HCT116 (cell line): ENCODE results near the gene GFPT2. TPM values are rescaled to one million over a fixed set of nuclear protein-coding genes. Genes with fewer than 3 reads are reported as not detected.

Source experiments
- ATAC-seq: fragments of 200-7000 bp; cut with Tn5 transposase; 2 replicates; pipeline ENCODE4 v1.9.1; 2020; ENCODE audit warnings: mild to moderate bottlenecking, moderate library complexity
- BruUV-seq: library from RNA; stranded (reverse); fragments of 400-500 nt; replicated peaks from 2 replicates; lab custom pipeline; 2021; lab: Mats Ljungman, UMichigan
- CTCF ChIA-PET: fragments of 300-600 bp; sonication (Branson Sonifier 250); formaldehyde crosslinking; loops from one replicate; lab custom pipeline; 2021; ENCODE audit warnings: antibody characterized with exemption; lab: Charles Lee
- POLR2A ChIA-PET: fragments of 300-600, 350-600 bp; sonication (Branson Sonifier 250); formaldehyde crosslinking; loops from one replicate; lab custom pipeline; 2021; ENCODE audit warnings: antibody characterized with exemption; lab: Charles Lee
- RAD21 ChIA-PET, 2 experiments: fragments of 300-600 bp; sonication (Branson Sonifier 250); formaldehyde crosslinking; loops; one replicate each; lab custom pipeline; 2023; ENCODE audit warnings: low total read pairs in 2 of 2; ENCODE audit not compliant: uncharacterized antibody in 2 of 2, unreplicated experiment in 2 of 2, low non-redundant PET in 1 of 2; lab: Charles Lee
- DNase-seq: peaks from one replicate; pipeline ENCODE4 v3.0.0-alpha.2; 2010; ENCODE audit warnings: low read depth, low spot score
- H2AFZ ChIP-seq: fragments of 200-600 bp; shearing (Covaris generic), sonication (generic); 2 replicates; pipeline ENCODE4 v1.6.1; 2017; ENCODE audit warnings: low read depth, mixed run types, mixed read lengths, antibody characterized with exemption, low read length; ENCODE audit not compliant: poor library complexity, severe bottlenecking
- H3K27ac ChIP-seq: 2 replicates; pipeline ENCODE4 v1.5.1; 2012; ENCODE audit warnings: low read depth, low read length
- H3K27me3 ChIP-seq: fragments of 200-600 bp; sonication (generic); 2 replicates; pipeline ENCODE4 v1.6.1; 2016; ENCODE audit warnings: mixed run types, low read length, mixed read lengths; ENCODE audit not compliant: insufficient read depth
- H3K36me3 ChIP-seq, 2 experiments: fragments of 200-500 bp in 1 of 2; fragments of 200-600 bp in 1 of 2; sonication (Bioruptor generic) in 1 of 2; sonication (generic) in 1 of 2; 2 replicates each; pipeline versions ENCODE4 v1.5.1 to v1.6.1; 2014 to 2016; ENCODE audit warnings: low read length in 2 of 2, inconsistent platforms in 1 of 2, mixed read lengths in 1 of 2, mixed run types in 1 of 2; ENCODE audit not compliant: insufficient read depth in 2 of 2, control insufficient read depth in 1 of 2
- H3K4me1 ChIP-seq, 2 experiments: fragments of 200-600 bp in 1 of 2; sonication (generic) in 1 of 2; 2 replicates each; pipeline versions ENCODE4 v1.5.1 to v1.6.1; 2012 to 2017; ENCODE audit warnings: low read length in 2 of 2, inconsistent platforms in 1 of 2, mild to moderate bottlenecking in 1 of 2, mixed read lengths in 1 of 2, mixed run types in 1 of 2, moderate library complexity in 1 of 2; ENCODE audit not compliant: insufficient read depth in 2 of 2, control insufficient read depth in 1 of 2
- H3K4me2 ChIP-seq: fragments of 200-600 bp; sonication (generic); 2 replicates; pipeline ENCODE4 v1.6.1; 2017; ENCODE audit warnings: mixed run types, low read length, mixed read lengths
- H3K4me3 ChIP-seq, 2 experiments: fragments of 200-600 bp in 1 of 2; sonication (generic) in 1 of 2; replicated peaks in 1 of 2; 2 replicates each; pipeline ENCODE4 v1.5.1; 2011 to 2016; ENCODE audit warnings: low read length in 2 of 2, control low read depth in 1 of 2, low read depth in 1 of 2, mild to moderate bottlenecking in 1 of 2, mixed read lengths in 1 of 2, mixed run types in 1 of 2
- H3K79me2 ChIP-seq: fragments of 200-600 bp; sonication (generic); 2 replicates; pipeline ENCODE4 v1.6.1; 2017; ENCODE audit warnings: mild to moderate bottlenecking, mixed run types, low read length, moderate library complexity, mixed read lengths; ENCODE audit not compliant: insufficient read depth
- H3K9ac ChIP-seq: fragments of 200-600 bp; sonication (generic); 2 replicates; pipeline ENCODE4 v1.6.1; 2016; ENCODE audit warnings: low read length, mixed read lengths
- H3K9me2 ChIP-seq: fragments of 200-600 bp; sonication (generic), shearing (Covaris generic); 2 replicates; pipeline ENCODE4 v1.6.1; 2017; ENCODE audit warnings: mixed run types, mild to moderate bottlenecking, moderate library complexity; ENCODE audit not compliant: insufficient read depth
- H3K9me3 ChIP-seq, 2 experiments: fragments of 200-500 bp in 1 of 2; fragments of 200-600 bp in 1 of 2; sonication (Bioruptor generic) in 1 of 2; sonication (generic) in 1 of 2; 2 replicates each; pipeline ENCODE4 v1.6.1; 2014 to 2017; ENCODE audit warnings: low read length in 2 of 2, mixed read lengths in 2 of 2, inconsistent platforms in 1 of 2, low read depth in 1 of 2, mild to moderate bottlenecking in 1 of 2, mixed run types in 1 of 2, moderate library complexity in 1 of 2; ENCODE audit not compliant: control insufficient read depth in 1 of 2, insufficient read depth in 1 of 2
- H4K20me1 ChIP-seq: fragments of 200-600 bp; sonication (generic), shearing (Covaris generic); 2 replicates; pipeline ENCODE4 v1.6.1; 2017; ENCODE audit warnings: mixed run types, mild to moderate bottlenecking, moderate library complexity; ENCODE audit not compliant: insufficient read depth
- CEBPB ChIP-seq: IDR thresholded peaks from 2 replicates; pipeline ENCODE4 v1.6.1; 2012; ENCODE audit warnings: low read depth
- EGR1 ChIP-seq: IDR thresholded peaks from 2 replicates; pipeline ENCODE4 v1.6.1; 2012; ENCODE audit warnings: low read depth
- ELF1 ChIP-seq: IDR thresholded peaks from 2 replicates; pipeline ENCODE4 v1.6.1; 2012; ENCODE audit warnings: low read depth, borderline replicate concordance
- FOSL1 ChIP-seq: IDR thresholded peaks from 2 replicates; pipeline ENCODE4 v1.6.1; 2012; ENCODE audit warnings: low read depth
- POLR2A ChIP-seq: IDR thresholded peaks from 2 replicates; pipeline ENCODE4 v1.7.0; 2011; ENCODE audit warnings: borderline replicate concordance; ENCODE audit not compliant: insufficient read depth, insufficient read length; ENCODE audit errors: extremely low read depth
- TCF7L2 ChIP-seq: IDR thresholded peaks from 2 replicates; pipeline ENCODE4 v1.7.0; 2011; ENCODE audit warnings: borderline replicate concordance, inconsistent platforms; ENCODE audit not compliant: insufficient read depth, insufficient read length; ENCODE audit errors: extremely low read depth
- ZNF274 ChIP-seq: fragments of 200-500 bp; sonication (Bioruptor generic); IDR thresholded peaks from 2 replicates; pipeline ENCODE4 v1.6.1; 2014; ENCODE audit warnings: mild to moderate bottlenecking, low read depth, low read length, inconsistent platforms
- intact Hi-C: fragments of 100-400 bp; cut with micrococcal nuclease; formaldehyde crosslinking; loops from 2 replicates; pipeline ENCODE4 v1.10.0; 2022
- total RNA-seq: library from RNA; stranded (reverse); gene quantifications from one replicate; pipeline ENCODE4 v1.2.1, GENCODE V29; 2021; ENCODE audit not compliant: unreplicated experiment
- TF ChIP-seq, protein P1 (sequence below): IDR thresholded peaks from 2 replicates; pipeline ENCODE4 v1.6.1; 2011; ENCODE audit warnings: mild to moderate bottlenecking, low read length, moderate library complexity; ENCODE audit not compliant: insufficient replicate concordance; ENCODE audit errors: extremely low read depth
- TF ChIP-seq, protein P2 (sequence below): IDR thresholded peaks from 2 replicates; pipeline ENCODE4 v1.6.1; 2012
- TF ChIP-seq, protein P3 (sequence below), 3 experiments: fragments of 200-600 bp in 1 of 3; sonication (generic) in 1 of 3; IDR thresholded peaks in 2 of 3; conservative IDR thresholded peaks in 1 of 3; 2 replicates each; pipeline ENCODE4 v1.5.1; 2012 to 2017; ENCODE audit warnings: low read depth in 2 of 3, low read length in 2 of 3, antibody characterized with exemption in 1 of 3, borderline replicate concordance in 1 of 3, control low read depth in 1 of 3, mild to moderate bottlenecking in 1 of 3, mixed read lengths in 1 of 3, mixed run types in 1 of 3, moderate library complexity in 1 of 3; ENCODE audit not compliant: insufficient read depth in 1 of 3
- TF ChIP-seq, protein P4 (sequence below): IDR thresholded peaks from 2 replicates; pipeline ENCODE4 v1.6.1; 2012; ENCODE audit warnings: low read depth

The GFPT2 gene
- total RNA-seq, 1 experiment from 2014 or later, result 16.1 TPM

DNA sequence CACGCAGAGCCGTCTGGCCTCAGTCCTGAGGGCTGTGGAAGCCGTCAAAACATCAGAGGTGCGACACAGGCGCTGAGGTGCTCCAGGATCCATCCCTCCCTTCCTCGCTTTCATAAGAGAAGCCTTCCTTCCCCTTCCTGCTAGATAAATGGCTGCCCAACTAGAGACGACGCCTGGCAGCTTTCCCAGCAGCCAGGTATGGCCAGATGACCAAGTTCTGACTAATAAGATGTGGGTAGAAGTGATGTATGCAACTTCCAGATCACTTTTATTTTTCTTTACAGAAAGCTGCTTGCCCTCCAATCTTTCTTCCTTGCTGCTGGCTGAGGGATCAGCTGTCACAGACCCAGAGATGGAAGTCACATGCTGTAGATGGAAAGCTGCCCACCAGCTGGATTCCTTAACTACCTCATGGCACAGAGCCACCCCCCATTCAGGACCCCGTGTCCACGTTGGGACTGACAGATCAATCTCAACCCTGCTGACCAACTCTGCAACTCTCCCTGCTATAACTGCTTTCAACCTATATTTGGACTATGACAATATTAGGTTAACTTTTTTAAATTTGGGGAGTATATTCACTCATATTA is 70.0 kb downstream of the GFPT2 start:
- intact Hi-C loops, result no loop called here
- ATAC-seq (no peak), DNase-seq (no peak)
- ChIA-PET RAD21 (no interaction called here), CTCF (no interaction called here), POLR2A (no interaction called here)
- no peaks in the 10 kb centered on the region for H3K9me2 ChIP-seq
- H3K79me2 ChIP-seq, result peaks cover 47% of the 10 kb centered on the region
- H3K4me1 ChIP-seq, result peaks cover 0 to 4% of the 10 kb centered on the region in 2 experiments; a peak in 1 of 4 replicates
- no TSS peak for BruUV-seq
- no peaks in the 10 kb centered on the region for H3K27me3 ChIP-seq
- H2AFZ ChIP-seq, result no peak overlapping the region
- TF ChIP-seq, protein P1, sequence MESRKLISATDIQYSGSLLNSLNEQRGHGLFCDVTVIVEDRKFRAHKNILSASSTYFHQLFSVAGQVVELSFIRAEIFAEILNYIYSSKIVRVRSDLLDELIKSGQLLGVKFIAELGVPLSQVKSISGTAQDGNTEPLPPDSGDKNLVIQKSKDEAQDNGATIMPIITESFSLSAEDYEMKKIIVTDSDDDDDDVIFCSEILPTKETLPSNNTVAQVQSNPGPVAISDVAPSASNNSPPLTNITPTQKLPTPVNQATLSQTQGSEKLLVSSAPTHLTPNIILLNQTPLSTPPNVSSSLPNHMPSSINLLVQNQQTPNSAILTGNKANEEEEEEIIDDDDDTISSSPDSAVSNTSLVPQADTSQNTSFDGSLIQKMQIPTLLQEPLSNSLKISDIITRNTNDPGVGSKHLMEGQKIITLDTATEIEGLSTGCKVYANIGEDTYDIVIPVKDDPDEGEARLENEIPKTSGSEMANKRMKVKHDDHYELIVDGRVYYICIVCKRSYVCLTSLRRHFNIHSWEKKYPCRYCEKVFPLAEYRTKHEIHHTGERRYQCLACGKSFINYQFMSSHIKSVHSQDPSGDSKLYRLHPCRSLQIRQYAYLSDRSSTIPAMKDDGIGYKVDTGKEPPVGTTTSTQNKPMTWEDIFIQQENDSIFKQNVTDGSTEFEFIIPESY, result no peak
- no peak for TF ChIP-seq POLR2A
- TF ChIP-seq FOSL1, result no peak
- no peak for TF ChIP-seq TCF7L2
- TF ChIP-seq ELF1, result no peak
- H3K27ac ChIP-seq, result no peak overlapping the region
- H3K4me3 ChIP-seq, result no peak overlapping the region
- peaks cover 2 to 33% of the 10 kb centered on the region in 2 experiments; a peak in 2 of 4 replicates for H3K36me3 ChIP-seq
- H4K20me1 ChIP-seq, result no peaks in the 10 kb centered on the region
- no peak overlapping the region for H3K9ac ChIP-seq
- no peak overlapping the region for H3K4me2 ChIP-seq
- no peaks in the 10 kb centered on the region for H3K9me3 ChIP-seq

DNA sequence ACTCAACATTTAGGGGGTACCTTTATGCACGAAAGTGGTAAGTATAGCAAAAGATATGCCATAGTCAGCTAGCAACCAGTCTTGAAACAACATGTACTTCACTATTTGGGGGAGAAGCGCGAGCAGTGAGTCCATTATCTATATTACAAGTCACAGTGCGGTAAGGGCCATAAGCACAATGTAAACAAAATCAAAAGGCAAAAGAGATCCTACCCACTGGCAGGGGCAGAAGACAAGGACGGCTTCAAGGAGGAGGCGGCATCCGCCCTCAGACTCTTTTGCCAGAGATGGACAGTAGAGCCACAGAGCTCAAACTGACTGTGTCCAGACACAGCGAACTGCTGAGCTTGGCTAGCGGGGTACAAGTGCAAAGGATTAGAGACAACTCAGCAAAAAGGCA is 70.9 kb downstream of the GFPT2 start:
- BruUV-seq, result no TSS peak
- intact Hi-C loops, result no loop called here
- peaks cover 2 to 41% of the 10 kb centered on the region in 2 experiments; a peak in 2 of 4 replicates for H3K36me3 ChIP-seq
- TF ChIP-seq POLR2A (no peak), ZNF274 (no peak), CEBPB (no peak), ELF1 (no peak), FOSL1 (no peak), EGR1 (no peak)
- TF ChIP-seq, protein P2, sequence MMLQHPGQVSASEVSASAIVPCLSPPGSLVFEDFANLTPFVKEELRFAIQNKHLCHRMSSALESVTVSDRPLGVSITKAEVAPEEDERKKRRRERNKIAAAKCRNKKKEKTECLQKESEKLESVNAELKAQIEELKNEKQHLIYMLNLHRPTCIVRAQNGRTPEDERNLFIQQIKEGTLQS, result no peak
- TF ChIP-seq, protein P3, sequence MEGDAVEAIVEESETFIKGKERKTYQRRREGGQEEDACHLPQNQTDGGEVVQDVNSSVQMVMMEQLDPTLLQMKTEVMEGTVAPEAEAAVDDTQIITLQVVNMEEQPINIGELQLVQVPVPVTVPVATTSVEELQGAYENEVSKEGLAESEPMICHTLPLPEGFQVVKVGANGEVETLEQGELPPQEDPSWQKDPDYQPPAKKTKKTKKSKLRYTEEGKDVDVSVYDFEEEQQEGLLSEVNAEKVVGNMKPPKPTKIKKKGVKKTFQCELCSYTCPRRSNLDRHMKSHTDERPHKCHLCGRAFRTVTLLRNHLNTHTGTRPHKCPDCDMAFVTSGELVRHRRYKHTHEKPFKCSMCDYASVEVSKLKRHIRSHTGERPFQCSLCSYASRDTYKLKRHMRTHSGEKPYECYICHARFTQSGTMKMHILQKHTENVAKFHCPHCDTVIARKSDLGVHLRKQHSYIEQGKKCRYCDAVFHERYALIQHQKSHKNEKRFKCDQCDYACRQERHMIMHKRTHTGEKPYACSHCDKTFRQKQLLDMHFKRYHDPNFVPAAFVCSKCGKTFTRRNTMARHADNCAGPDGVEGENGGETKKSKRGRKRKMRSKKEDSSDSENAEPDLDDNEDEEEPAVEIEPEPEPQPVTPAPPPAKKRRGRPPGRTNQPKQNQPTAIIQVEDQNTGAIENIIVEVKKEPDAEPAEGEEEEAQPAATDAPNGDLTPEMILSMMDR (IDR thresholded peaks at IDR 0.05 in 2 of 3, conservative IDR thresholded peaks at IDR 0.05 in 1 of 3; ENCODE audit: borderline replicate concordance in 1 of 3, insufficient read depth in 1 of 3, low read depth in 2 of 3, low read length in 2 of 3), result no peak
- TF ChIP-seq, protein P4, sequence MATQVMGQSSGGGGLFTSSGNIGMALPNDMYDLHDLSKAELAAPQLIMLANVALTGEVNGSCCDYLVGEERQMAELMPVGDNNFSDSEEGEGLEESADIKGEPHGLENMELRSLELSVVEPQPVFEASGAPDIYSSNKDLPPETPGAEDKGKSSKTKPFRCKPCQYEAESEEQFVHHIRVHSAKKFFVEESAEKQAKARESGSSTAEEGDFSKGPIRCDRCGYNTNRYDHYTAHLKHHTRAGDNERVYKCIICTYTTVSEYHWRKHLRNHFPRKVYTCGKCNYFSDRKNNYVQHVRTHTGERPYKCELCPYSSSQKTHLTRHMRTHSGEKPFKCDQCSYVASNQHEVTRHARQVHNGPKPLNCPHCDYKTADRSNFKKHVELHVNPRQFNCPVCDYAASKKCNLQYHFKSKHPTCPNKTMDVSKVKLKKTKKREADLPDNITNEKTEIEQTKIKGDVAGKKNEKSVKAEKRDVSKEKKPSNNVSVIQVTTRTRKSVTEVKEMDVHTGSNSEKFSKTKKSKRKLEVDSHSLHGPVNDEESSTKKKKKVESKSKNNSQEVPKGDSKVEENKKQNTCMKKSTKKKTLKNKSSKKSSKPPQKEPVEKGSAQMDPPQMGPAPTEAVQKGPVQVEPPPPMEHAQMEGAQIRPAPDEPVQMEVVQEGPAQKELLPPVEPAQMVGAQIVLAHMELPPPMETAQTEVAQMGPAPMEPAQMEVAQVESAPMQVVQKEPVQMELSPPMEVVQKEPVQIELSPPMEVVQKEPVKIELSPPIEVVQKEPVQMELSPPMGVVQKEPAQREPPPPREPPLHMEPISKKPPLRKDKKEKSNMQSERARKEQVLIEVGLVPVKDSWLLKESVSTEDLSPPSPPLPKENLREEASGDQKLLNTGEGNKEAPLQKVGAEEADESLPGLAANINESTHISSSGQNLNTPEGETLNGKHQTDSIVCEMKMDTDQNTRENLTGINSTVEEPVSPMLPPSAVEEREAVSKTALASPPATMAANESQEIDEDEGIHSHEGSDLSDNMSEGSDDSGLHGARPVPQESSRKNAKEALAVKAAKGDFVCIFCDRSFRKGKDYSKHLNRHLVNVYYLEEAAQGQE, result no peak

More for the DNA sequence above, 70.9 kb downstream of the GFPT2 start:
- Histone ChIP-seq H3K4me2 (no peak overlapping the region), H3K27me3 (no peaks in the 10 kb centered on the region), H2AFZ (no peak overlapping the region), H3K27ac (no peak overlapping the region), H3K4me1 (peaks cover 0 to 4% of the 10 kb centered on the region in 2 experiments; a peak in 1 of 4 replicates), H3K9me3 (no peaks in the 10 kb centered on the region; a peak in 1 of 4 replicates), H4K20me1 (no peaks in the 10 kb centered on the region), H3K9ac (no peak overlapping the region), H3K9me2 (no peaks in the 10 kb centered on the region), H3K4me3 (no peak overlapping the region), H3K79me2 (peaks cover 38% of the 10 kb centered on the region)
- DNase-seq (no peak), ATAC-seq (no peak)
- ChIA-PET POLR2A (no interaction called here), RAD21 (no interaction called here), CTCF (no interaction called here)
